ENCODE data around the gene UBE2M. TPM values are rescaled to one million over a fixed set of nuclear protein-coding genes. Genes with fewer than 3 reads are reported as not detected.

UBE2M gene
- total RNA-seq, 1 donor from 2014 or later, result 66.7 TPM

GRCh38 chr19:58520257-58520599 is 38.2 kb downstream of the UBE2M start:
- POLR2A ChIA-PET, result interaction anchor here (0.5 to 4.4 kb wide), 39 partner anchors 12 to 811 kb away, joined by 3 to 82 read pairs (median 7); partner anchors contain the start of genes CHMP2A, ERVK3-1, MZF1 and RPS5
- no peak for ATAC-seq (ENCODE audit: low read depth)

GRCh38 chr19:58519355-58520256 is 38.8 kb downstream of the UBE2M start, which contains the start of gene ZBTB45:
Gene ZBTB45 (minus strand): TSS chr19:58519810. CDS start chr19:58517673, 2,137 bp downstream.
- intact Hi-C loops (cut with micrococcal nuclease), result loop anchor here (1.0 to 5.0 kb wide), 14 partner anchors 20 to 1112 kb away; partner anchors contain the start of genes CHMP2A, TRIM28, ZNF132 and ZNF446
- no peaks in the 10 kb centered on the region for H3K9me3 Mint-ChIP-seq

More at GRCh38 chr19:58520257-58520599, 38.2 kb downstream of the UBE2M start:
- TF ChIP-seq, protein P1, sequence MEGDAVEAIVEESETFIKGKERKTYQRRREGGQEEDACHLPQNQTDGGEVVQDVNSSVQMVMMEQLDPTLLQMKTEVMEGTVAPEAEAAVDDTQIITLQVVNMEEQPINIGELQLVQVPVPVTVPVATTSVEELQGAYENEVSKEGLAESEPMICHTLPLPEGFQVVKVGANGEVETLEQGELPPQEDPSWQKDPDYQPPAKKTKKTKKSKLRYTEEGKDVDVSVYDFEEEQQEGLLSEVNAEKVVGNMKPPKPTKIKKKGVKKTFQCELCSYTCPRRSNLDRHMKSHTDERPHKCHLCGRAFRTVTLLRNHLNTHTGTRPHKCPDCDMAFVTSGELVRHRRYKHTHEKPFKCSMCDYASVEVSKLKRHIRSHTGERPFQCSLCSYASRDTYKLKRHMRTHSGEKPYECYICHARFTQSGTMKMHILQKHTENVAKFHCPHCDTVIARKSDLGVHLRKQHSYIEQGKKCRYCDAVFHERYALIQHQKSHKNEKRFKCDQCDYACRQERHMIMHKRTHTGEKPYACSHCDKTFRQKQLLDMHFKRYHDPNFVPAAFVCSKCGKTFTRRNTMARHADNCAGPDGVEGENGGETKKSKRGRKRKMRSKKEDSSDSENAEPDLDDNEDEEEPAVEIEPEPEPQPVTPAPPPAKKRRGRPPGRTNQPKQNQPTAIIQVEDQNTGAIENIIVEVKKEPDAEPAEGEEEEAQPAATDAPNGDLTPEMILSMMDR (IDR thresholded peaks at IDR 0.05), result no peak
- Mint-ChIP-seq H3K9me3 (no peaks in the 10 kb centered on the region), H3K27ac (peak overlapping the region; percentile 97), H3K4me1 (peaks cover 36% of the 10 kb centered on the region), H3K36me3 (ENCODE audit: low read depth) (peaks cover 31% of the 10 kb centered on the region), H3K4me3 (peak overlapping the region; percentile 95), H3K27me3 (no peaks in the 10 kb centered on the region)
- CTCF ChIA-PET, result interaction anchor here (0.6 to 2.7 kb wide), 24 partner anchors 9 to 368 kb away, joined by 3 to 62 read pairs (median 5); partner anchors contain the start of genes CHMP2A, MZF1, SLC27A5 and TRIM28
- intact Hi-C loops (cut with micrococcal nuclease), result loop anchor here (1.0 kb wide), 1 partner anchor 61 kb away; no protein-coding TSS in a partner anchor
- no peak for DNase-seq

GRCh38 chr19:58519087-58519354 is 39.4 kb downstream of the UBE2M start:
- Mint-ChIP-seq H3K36me3 (ENCODE audit: low read depth) (peaks cover 31% of the 10 kb centered on the region), H3K27ac (peak overlapping the region; percentile 97), H3K9me3 (no peaks in the 10 kb centered on the region), H3K4me3 (peak overlapping the region; percentile 95), H3K27me3 (no peaks in the 10 kb centered on the region), H3K4me1 (peaks cover 44% of the 10 kb centered on the region)
- TF ChIP-seq, protein P1 (IDR thresholded peaks at IDR 0.05), result no peak
- ChIA-PET POLR2A (interaction anchor here (1.1 to 4.4 kb wide), 13 partner anchors 19 to 516 kb away, joined by 3 to 82 read pairs (median 16); partner anchors contain the start of genes CHMP2A, MZF1, TRIM28 and ZNF132), CTCF (interaction anchor here (1.1 to 1.9 kb wide), 4 partner anchors 56 to 156 kb away, joined by 3 to 19 read pairs (median 3); partner anchors contain the start of gene ZNF497)
- DNase-seq (peak; percentile 28), ATAC-seq (ENCODE audit: low read depth) (no peak)
- intact Hi-C loops (cut with micrococcal nuclease), result loop anchor here (1.0 to 5.0 kb wide), 13 partner anchors 20 to 1112 kb away; partner anchors contain the start of genes CHMP2A, TRIM28, ZNF132 and ZNF446

More at GRCh38 chr19:58519355-58520256, 38.8 kb downstream of the UBE2M start, which contains the start of gene ZBTB45:
- H3K27ac Mint-ChIP-seq, result peak within 1 kb of the TSS; percentile 97
- ATAC-seq (ENCODE audit: low read depth) (peak; percentile 83), DNase-seq (peak; percentile 88)
- H3K4me1 Mint-ChIP-seq, result peaks cover 39% of the 10 kb centered on the region
- H3K4me3 Mint-ChIP-seq, result peak within 1 kb of the TSS; percentile 95
- CTCF ChIA-PET, result interaction anchor here (0.6 to 2.7 kb wide), 24 partner anchors 8 to 367 kb away, joined by 3 to 62 read pairs (median 5); partner anchors contain the start of genes CHMP2A, MZF1, SLC27A5 and TRIM28
- no peaks in the 10 kb centered on the region for H3K27me3 Mint-ChIP-seq
- POLR2A ChIA-PET, result interaction anchor here (0.5 to 4.4 kb wide), 41 partner anchors 13 to 810 kb away, joined by 3 to 82 read pairs (median 7); partner anchors contain the start of genes CHMP2A, ERVK3-1, MZF1 and RPS5
- TF ChIP-seq, protein P1 (IDR thresholded peaks at IDR 0.05), result no peak
- H3K36me3 Mint-ChIP-seq (ENCODE audit: low read depth), result peaks cover 31% of the 10 kb centered on the region

DNA sequence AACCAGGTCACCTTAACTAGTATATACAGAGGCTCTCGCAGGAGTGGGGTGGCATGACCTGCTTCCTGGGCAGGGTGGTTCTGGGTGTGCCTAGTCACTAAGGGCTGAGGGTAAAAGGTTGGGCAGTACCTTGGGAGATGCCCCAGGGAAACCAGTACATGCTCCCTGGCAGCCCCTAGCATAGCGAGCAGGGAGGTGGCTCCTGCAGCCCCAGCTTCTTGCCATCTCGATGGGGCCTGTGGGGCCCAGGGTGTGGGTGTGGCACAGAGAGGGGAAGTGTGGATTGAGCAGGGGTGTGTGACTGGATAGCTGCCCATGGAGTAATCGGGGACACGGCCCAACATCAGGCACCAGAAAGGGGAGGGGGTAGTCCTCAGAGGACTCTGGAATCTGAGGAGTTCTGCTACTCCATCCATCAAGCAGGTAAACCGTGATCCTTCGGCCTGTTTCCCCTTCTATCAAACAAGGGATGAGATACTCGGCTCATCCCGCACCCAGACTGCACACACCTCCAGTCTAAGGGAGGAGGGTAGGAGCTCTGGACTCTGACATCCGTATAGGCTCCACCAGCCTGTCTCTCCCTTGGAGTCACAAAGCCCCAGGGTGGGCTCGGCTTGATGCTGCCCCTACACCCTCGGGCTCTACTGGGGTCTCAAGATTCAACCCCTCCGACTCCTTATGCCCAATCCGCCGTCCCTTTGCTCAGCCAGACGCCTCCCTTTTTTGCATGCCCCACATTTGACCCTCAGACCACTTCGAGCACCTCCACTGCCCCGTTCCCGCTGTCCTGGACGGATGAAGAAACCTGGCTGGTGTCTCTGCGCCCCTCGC is 39.9 kb downstream of the UBE2M start:
- Mint-ChIP-seq H3K36me3 (ENCODE audit: low read depth) (peaks cover 31% of the 10 kb centered on the region), H3K27ac (peak overlapping the region; percentile 97), H3K27me3 (no peaks in the 10 kb centered on the region), H3K4me1 (peaks cover 48% of the 10 kb centered on the region), H3K9me3 (no peaks in the 10 kb centered on the region), H3K4me3 (peak overlapping the region; percentile 95)
- ChIA-PET POLR2A (interaction anchor here (1.1 to 4.4 kb wide), 13 partner anchors 19 to 516 kb away, joined by 3 to 82 read pairs (median 16); partner anchors contain the start of genes CHMP2A, MZF1, TRIM28 and ZNF132), CTCF (interaction anchor here (1.2 to 1.9 kb wide), 3 partner anchors 57 to 156 kb away, joined by 3 to 19 read pairs (median 3); partner anchors contain the start of gene ZNF497)
- no peak for ATAC-seq (ENCODE audit: low read depth)
- intact Hi-C loops (cut with micrococcal nuclease), result loop anchor here (1.0 to 5.0 kb wide), 13 partner anchors 19 to 1111 kb away; partner anchors contain the start of genes CHMP2A, TRIM28, ZNF132 and ZNF446
- no peak for DNase-seq
- TF ChIP-seq, protein P1 (IDR thresholded peaks at IDR 0.05), result no peak

All from activated B cell treated with CpG ODN at 0.5 μM for 24 hours (primary cell).